Measurements from ENCODE around the gene SAMD14.

DNA sequence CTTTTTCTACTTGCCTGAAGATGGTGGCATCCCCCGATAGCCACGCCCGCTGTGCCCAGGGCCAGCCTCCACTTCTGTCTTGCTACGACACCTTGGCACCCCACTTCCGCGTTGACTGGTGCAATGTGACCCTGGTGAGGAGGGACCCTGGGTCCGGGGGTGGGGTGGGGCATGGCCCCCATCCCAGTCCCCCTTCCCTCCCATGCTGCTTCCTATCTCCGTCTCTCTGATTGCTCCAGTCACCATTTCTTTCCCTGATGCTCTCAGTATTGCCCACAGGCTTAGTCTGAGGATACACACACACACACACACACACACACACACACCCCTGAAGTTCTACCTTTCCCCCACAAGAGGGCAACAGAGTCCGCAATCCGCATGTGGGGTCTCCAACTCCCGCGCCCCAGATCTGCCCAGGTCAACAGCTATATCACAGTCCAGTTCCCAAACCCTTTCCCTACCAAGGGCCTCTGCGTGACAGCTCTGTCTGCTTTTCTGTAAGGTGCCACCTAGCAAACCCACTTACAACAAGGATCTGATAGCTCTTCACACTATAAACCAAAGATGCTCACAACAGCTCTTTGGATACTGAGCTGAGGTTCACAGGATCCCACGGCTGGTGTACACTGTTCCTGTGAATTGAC is 39.3 kb upstream of the SAMD14 start:
- TF ChIP-seq, protein P1, sequence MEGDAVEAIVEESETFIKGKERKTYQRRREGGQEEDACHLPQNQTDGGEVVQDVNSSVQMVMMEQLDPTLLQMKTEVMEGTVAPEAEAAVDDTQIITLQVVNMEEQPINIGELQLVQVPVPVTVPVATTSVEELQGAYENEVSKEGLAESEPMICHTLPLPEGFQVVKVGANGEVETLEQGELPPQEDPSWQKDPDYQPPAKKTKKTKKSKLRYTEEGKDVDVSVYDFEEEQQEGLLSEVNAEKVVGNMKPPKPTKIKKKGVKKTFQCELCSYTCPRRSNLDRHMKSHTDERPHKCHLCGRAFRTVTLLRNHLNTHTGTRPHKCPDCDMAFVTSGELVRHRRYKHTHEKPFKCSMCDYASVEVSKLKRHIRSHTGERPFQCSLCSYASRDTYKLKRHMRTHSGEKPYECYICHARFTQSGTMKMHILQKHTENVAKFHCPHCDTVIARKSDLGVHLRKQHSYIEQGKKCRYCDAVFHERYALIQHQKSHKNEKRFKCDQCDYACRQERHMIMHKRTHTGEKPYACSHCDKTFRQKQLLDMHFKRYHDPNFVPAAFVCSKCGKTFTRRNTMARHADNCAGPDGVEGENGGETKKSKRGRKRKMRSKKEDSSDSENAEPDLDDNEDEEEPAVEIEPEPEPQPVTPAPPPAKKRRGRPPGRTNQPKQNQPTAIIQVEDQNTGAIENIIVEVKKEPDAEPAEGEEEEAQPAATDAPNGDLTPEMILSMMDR (IDR thresholded peaks at IDR 0.05) = peak in 1 of 3 donors; percentile 99
- TF ChIP-seq POLR2A (IDR thresholded peaks at IDR 0.05) = no peak

All from lower leg skin (tissue), 3 donors.